HEK293 (cell line): ENCODE measurements around the gene DNM1.

Experiments used
- CTCF ChIA-PET: fragments of 350-600 bp; formaldehyde crosslinking; extraction: SDS; loops from one replicate; lab custom pipeline; 2021; ENCODE audit warnings: antibody characterized with exemption; lab: Yijun Ruan, JAX
- POLR2A ChIA-PET: fragments of 300-600 bp; formaldehyde crosslinking; extraction: SDS; loops from one replicate; lab custom pipeline; 2020; ENCODE audit warnings: antibody characterized with exemption, inconsistent platforms; lab: Yijun Ruan, JAX
- H3K27ac ChIP-seq: fragments of 200-500 bp; sonication (Bioruptor generic); 2 replicates; pipeline ENCODE4 v1.5.1; 2014; ENCODE audit warnings: low read depth, low read length, control low read depth, inconsistent platforms; ENCODE audit errors: extremely low read depth
- H3K36me3 ChIP-seq, 2 experiments: fragments of 200-500 bp in 1 of 2; sonication (Bioruptor generic) in 1 of 2; 1 replicate in 1 of 2; 2 replicates in 1 of 2; pipeline ENCODE4 v1.5.1; 2014 to 2017; ENCODE audit warnings: inconsistent platforms in 2 of 2, low read length in 2 of 2; ENCODE audit not compliant: control insufficient read depth in 2 of 2, insufficient read depth in 1 of 2
- H3K4me1 ChIP-seq: fragments of 200-500 bp; sonication (Bioruptor generic); 2 replicates; pipeline ENCODE4 v1.5.1; 2014; ENCODE audit warnings: mild to moderate bottlenecking, low read length, inconsistent platforms; ENCODE audit not compliant: control insufficient read depth, insufficient read depth
- H3K4me3 ChIP-seq: 2 replicates; pipeline ENCODE4 v1.5.1; 2011; ENCODE audit warnings: low read depth, mild to moderate bottlenecking, control low read depth, low read length, moderate library complexity
- H3K9me3 ChIP-seq: fragments of 200-500 bp; sonication (Bioruptor generic); 2 replicates; pipeline ENCODE4 v1.5.1; 2014; ENCODE audit warnings: low read depth, low read length, inconsistent platforms; ENCODE audit not compliant: control insufficient read depth, insufficient read depth
- AEBP2 ChIP-seq: fragments of 450-650 bp; formaldehyde crosslinking; IDR thresholded peaks from 2 replicates; pipeline ENCODE4 v1.5.1; 2016; ENCODE audit warnings: missing biosample characterization, missing genetic modification characterization, borderline replicate concordance
- GLI2 ChIP-seq: fragments of 450-650 bp; formaldehyde crosslinking; IDR thresholded peaks from 2 replicates; pipeline ENCODE4; 2017; ENCODE audit warnings: missing biosample characterization, missing genetic modification characterization, low read depth, borderline replicate concordance
- PATZ1 ChIP-seq: fragments of 450-650 bp; formaldehyde crosslinking; IDR thresholded peaks from 2 replicates; pipeline ENCODE4 v1.5.1; 2016; ENCODE audit warnings: missing biosample characterization, missing genetic modification characterization
- PBX3 ChIP-seq: sonication (generic); formaldehyde crosslinking; IDR thresholded peaks from 2 replicates; pipeline ENCODE4 v1.8.1; 2022; ENCODE audit warnings: mild to moderate bottlenecking, moderate library complexity, missing genetic modification reagents
- SP2 ChIP-seq: fragments of 450-650 bp; formaldehyde crosslinking; IDR thresholded peaks from 2 replicates; pipeline ENCODE4 v1.5.1; 2016; ENCODE audit warnings: missing biosample characterization, missing genetic modification characterization
- TCF7L2 ChIP-seq: IDR thresholded peaks from 2 replicates; pipeline ENCODE4 v1.6.1; 2011; ENCODE audit warnings: low read depth, mild to moderate bottlenecking, inconsistent platforms, low read length, moderate library complexity, borderline replicate concordance
- ZBTB21 ChIP-seq: fragments of 450-650 bp; formaldehyde crosslinking; IDR thresholded peaks from 2 replicates; pipeline ENCODE4 v1.5.1; 2017; ENCODE audit warnings: missing biosample characterization, missing genetic modification characterization
- ZFP69B ChIP-seq: fragments of 450-650 bp; formaldehyde crosslinking; IDR thresholded peaks from 2 replicates; pipeline ENCODE4 v1.5.1; 2016; ENCODE audit warnings: missing biosample characterization, missing genetic modification characterization
- ZNF26 ChIP-seq: fragments of 450-650 bp; formaldehyde crosslinking; IDR thresholded peaks from 2 replicates; pipeline ENCODE4 v1.5.1; 2016; ENCODE audit warnings: missing biosample characterization, missing genetic modification characterization
- ZNF555 ChIP-seq: fragments of 450-650 bp; formaldehyde crosslinking; conservative IDR thresholded peaks from 2 replicates; pipeline ENCODE4 v1.5.1; 2017; ENCODE audit warnings: missing biosample characterization, mild to moderate bottlenecking, missing genetic modification characterization, inconsistent platforms
- ZNF580 ChIP-seq: fragments of 450-650 bp; formaldehyde crosslinking; IDR thresholded peaks from 2 replicates; pipeline ENCODE4 v1.5.1; 2016; ENCODE audit warnings: missing biosample characterization, missing genetic modification characterization
- ZNF623 ChIP-seq: fragments of 450-650 bp; formaldehyde crosslinking; IDR thresholded peaks from 2 replicates; pipeline ENCODE4 v1.5.1; 2016; ENCODE audit warnings: missing biosample characterization, missing genetic modification characterization
- ZNF645 ChIP-seq: fragments of 450-650 bp; formaldehyde crosslinking; IDR thresholded peaks from 2 replicates; pipeline ENCODE4; 2016; ENCODE audit warnings: missing biosample characterization, missing genetic modification characterization
- ZNF660 ChIP-seq: fragments of 450-650 bp; IDR thresholded peaks from 2 replicates; pipeline ENCODE4 v1.5.1; 2018; ENCODE audit warnings: missing biosample characterization, mild to moderate bottlenecking, missing genetic modification characterization
- ZSCAN4 ChIP-seq: fragments of 450-650 bp; formaldehyde crosslinking; IDR thresholded peaks from 2 replicates; pipeline ENCODE4 v1.5.1; 2017; ENCODE audit warnings: missing biosample characterization, missing genetic modification characterization

The DNM1 gene

GRCh38 chr9:128262687-128263086 lies 59.5 kb downstream of the DNM1 start (continued):
- TF ChIP-seq ZNF26 (tag by site-specific recombination) (no peak), ZNF645 (tag by site-specific recombination) (no peak)
- TF ChIP-seq, all 188 proteins: peak for 0

GRCh38 chr9:128265348-128265847 lies 62.2 kb downstream of the DNM1 start:
- TF ChIP-seq ZNF623 (tag by site-specific recombination) (no peak), ZNF580 (no peak), SP2 (tag by site-specific recombination) (no peak), ZNF660 (tag by site-specific recombination) (no peak), PBX3 (no peak), ZNF555 (no peak), ZFP69B (no peak), PATZ1 (tag by site-specific recombination) (no peak), AEBP2 (tag by site-specific recombination) (no peak), ZBTB21 (tag by site-specific recombination) (no peak), ZSCAN4 (no peak), GLI2 (tag by site-specific recombination) (no peak), TCF7L2 (no peak)
- TF ChIP-seq, all 188 proteins: peak for 0
- H3K4me3 ChIP-seq, result no peak overlapping the region
- POLR2A ChIA-PET, result interaction anchor here (1.2 kb wide), 1 partner anchor 15 kb away, joined by 3 read pairs; no protein-coding TSS in a partner anchor
- peaks cover 0 to 79% of the 10 kb centered on the region in 2 experiments; a peak in 2 of 3 replicates for H3K36me3 ChIP-seq
- H3K27ac ChIP-seq, result no peak overlapping the region
- H3K9me3 ChIP-seq, result no peaks in the 10 kb centered on the region
- CTCF ChIA-PET, result interaction anchor here (1.4 to 2.3 kb wide), 2 partner anchors 8 to 10 kb away, joined by 3 to 7 read pairs; no protein-coding TSS in a partner anchor
- no peaks in the 10 kb centered on the region for H3K4me1 ChIP-seq
